Transverse colon (tissue), 4 donors: ENCODE data around the gene DDX23. TPM values are rescaled to one million over a fixed set of nuclear protein-coding genes. Genes with fewer than 3 reads are reported as not detected.
A peak's percentile ranks its signal among the peaks of the same experiment; 100 is the strongest.

ENCODE experiments used
- DNase-seq: peaks from one replicate; pipeline ENCODE4 v3.0.0-alpha.2; 2019
- H3K27ac ChIP-seq, 4 donors: fragments of 200-600 bp; sonication (generic); 2 replicates each; pipeline ENCODE4 v1.5.1; 2016 to 2018; ENCODE audit warnings: inconsistent platforms in 4 of 4
- H3K27me3 ChIP-seq: fragments of 200-600 bp; sonication (generic); 2 replicates; pipeline ENCODE4 v1.5.1; 2017; ENCODE audit warnings: inconsistent platforms
- H3K36me3 ChIP-seq, 4 donors: fragments of 200-600 bp; sonication (generic); 2 replicates each; pipeline ENCODE4 v1.5.1; 2017 to 2019; ENCODE audit warnings: inconsistent platforms in 4 of 4
- H3K4me1 ChIP-seq, 4 donors: fragments of 200-600 bp; sonication (generic); 2 replicates each; pipeline ENCODE4 v1.5.1; 2017 to 2020; ENCODE audit warnings: inconsistent platforms in 4 of 4
- H3K4me3 ChIP-seq, 4 donors: fragments of 200-600 bp; sonication (generic); 1 replicate in 1 of 4; 2 replicates in 3 of 4; pipeline versions ENCODE4 v1.5.1 to v1.6.1; 2017 to 2019; ENCODE audit warnings: inconsistent platforms in 4 of 4
- H3K9me3 ChIP-seq, 2 donors: fragments of 200-600 bp; sonication (generic); 2 replicates each; pipeline ENCODE4 v1.5.1; 2017 to 2019; ENCODE audit warnings: inconsistent platforms in 2 of 2
- CTCF ChIP-seq, 5 experiments: fragments of 200-600 bp in 3 of 5; fragments of 450-650 bp in 2 of 5; sonication (generic) in 3 of 5; IDR thresholded peaks; 1 replicate in 2 of 5; 2 replicates in 3 of 5; pipeline ENCODE4 v1.5.1; 2016 to 2017; ENCODE audit warnings: antibody characterized with exemption in 5 of 5, inconsistent platforms in 3 of 5, mild to moderate bottlenecking in 2 of 5, moderate library complexity in 1 of 5
- EP300 ChIP-seq: sonication (generic); formaldehyde crosslinking; IDR thresholded peaks from one replicate; pipeline ENCODE4 v1.6.1; 2017; ENCODE audit warnings: antibody characterized with exemption, low read depth
- POLR2A ChIP-seq: fragments of 450-650 bp; IDR thresholded peaks from one replicate; pipeline ENCODE4 v1.6.1; 2016; ENCODE audit warnings: antibody characterized with exemption, mild to moderate bottlenecking, moderate library complexity
- POLR2AphosphoS5 ChIP-seq, 3 donors: sonication (generic); formaldehyde crosslinking; IDR thresholded peaks; one replicate each; pipeline ENCODE4 v1.6.1; 2016; ENCODE audit warnings: antibody characterized with exemption in 3 of 3
- WGBS, 2 donors: methylation state at CpG; one replicate each; pipeline ENCODE4 v1.1.5; 2018; ENCODE audit warnings: low coverage in 1 of 2; 5-methylcytosine and 5-hydroxymethylcytosine counted together
- in situ Hi-C, 4 donors: fragments of 200-750 bp; cut with MboI; loops; one replicate each; pipeline versions ENCODE4 v1.15.0 to v1.15.1; 2017; ENCODE audit warnings: low sequenced_read_pairs in 3 of 4, low pct_ligation_motif_present in 1 of 4, low pct_unique_long_range_greater_than_20kb in 1 of 4
- intact Hi-C: fragments of 100-400 bp; cut with DNase I; formaldehyde crosslinking; loops from one replicate; pipeline ENCODE4 v1.15.1; 2023; ENCODE audit warnings: low total_unique reads
- total RNA-seq, 4 donors: library from RNA; depleted of rRNA; stranded (reverse); fragments of >200 nt; gene quantifications; one replicate each; pipeline ENCODE4 v1.1.0, GENCODE V29; 2016

DDX23 gene
- total RNA-seq, 4 donors from 2014 or later = 82.9 to 143 (median 83.9) TPM

DNA sequence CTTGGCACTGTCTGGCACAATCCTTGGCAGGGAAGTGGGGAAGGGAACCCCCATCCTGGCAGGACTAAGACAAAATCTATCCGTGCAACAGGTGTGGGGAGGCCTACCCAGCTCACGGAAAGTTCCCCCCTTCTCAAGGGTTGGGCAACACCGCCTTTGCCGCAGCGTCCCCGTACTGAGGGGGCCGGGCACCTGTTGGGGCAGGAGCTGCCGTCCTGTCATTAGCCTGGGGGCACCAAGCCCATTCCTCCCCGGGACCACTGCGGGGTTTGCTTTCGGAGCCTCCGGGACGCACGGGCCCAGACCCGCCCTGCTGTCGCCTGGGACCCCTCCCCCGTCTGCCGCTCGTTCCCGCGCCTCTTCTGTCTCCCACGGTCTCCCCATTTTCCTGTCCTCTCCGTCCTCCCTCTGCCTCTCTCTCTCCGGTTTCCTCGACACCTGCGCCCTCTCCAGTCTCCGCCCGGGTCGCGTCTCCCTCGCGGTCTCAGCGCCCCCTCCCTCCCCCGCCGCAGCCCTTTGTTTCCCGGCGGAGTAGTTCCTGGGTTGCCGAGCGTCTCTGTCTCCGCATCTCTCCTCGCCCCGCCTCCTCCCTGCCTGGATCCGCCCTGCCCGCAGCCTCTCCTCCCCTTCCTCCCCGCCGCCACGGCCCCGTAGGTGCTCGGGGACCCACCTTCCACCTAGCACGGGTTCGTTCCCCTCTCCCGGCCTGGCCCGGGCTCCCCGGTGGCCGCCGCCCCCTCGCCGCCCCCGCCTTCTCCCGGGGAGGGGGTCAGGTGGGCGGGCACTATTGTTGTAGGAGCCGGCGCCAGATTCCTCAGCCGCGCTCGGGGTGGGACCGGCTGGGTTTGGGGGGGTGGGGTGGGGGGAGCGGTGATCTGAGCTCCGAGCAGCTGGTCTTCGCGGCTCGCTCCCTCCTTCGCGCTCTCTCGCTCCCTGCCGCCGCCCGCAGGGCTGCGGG lies 33.8 kb downstream of the DDX23 start, which contains the start of gene CACNB3:
TSS of gene CACNB3 (plus strand) at position 624 of the 958 bp plus-strand sequence. CDS start 434 bp downstream, outside the sequence.
- peak within 1 kb of the TSS; percentile 53 to 93 (median 60) for H3K4me3 ChIP-seq
- peaks cover 11 to 45% (median 33%) of the 10 kb centered on the region in 4 donors for H3K4me1 ChIP-seq
- 2% methylated on average over 55 of the region's 79 CpGs; no CpG with 5 or more reads in 1 of the 2 donors for WGBS, 2 donors
- no peaks in the 10 kb centered on the region for H3K9me3 ChIP-seq
- intact Hi-C loops (loop anchor here (10.0 kb wide), 1 partner anchor 1267 kb away; the partner anchor contains the start of gene SMARCD1), in situ Hi-C loops (no loop called here)
- no peaks in the 10 kb centered on the region for H3K27me3 ChIP-seq
- H3K36me3 ChIP-seq = no peaks in the 10 kb centered on the region
- DNase-seq = peak; percentile 86
- peak within 1 kb of the TSS; percentile 44 to 79 (median 52) for H3K27ac ChIP-seq
- TF ChIP-seq POLR2A = no peak
- no peak for TF ChIP-seq POLR2AphosphoS5 (IDR thresholded peaks at IDR 0.05)
- no peak for TF ChIP-seq EP300
- TF ChIP-seq CTCF (IDR thresholded peaks at IDR 0.05) = no peak

DNA sequence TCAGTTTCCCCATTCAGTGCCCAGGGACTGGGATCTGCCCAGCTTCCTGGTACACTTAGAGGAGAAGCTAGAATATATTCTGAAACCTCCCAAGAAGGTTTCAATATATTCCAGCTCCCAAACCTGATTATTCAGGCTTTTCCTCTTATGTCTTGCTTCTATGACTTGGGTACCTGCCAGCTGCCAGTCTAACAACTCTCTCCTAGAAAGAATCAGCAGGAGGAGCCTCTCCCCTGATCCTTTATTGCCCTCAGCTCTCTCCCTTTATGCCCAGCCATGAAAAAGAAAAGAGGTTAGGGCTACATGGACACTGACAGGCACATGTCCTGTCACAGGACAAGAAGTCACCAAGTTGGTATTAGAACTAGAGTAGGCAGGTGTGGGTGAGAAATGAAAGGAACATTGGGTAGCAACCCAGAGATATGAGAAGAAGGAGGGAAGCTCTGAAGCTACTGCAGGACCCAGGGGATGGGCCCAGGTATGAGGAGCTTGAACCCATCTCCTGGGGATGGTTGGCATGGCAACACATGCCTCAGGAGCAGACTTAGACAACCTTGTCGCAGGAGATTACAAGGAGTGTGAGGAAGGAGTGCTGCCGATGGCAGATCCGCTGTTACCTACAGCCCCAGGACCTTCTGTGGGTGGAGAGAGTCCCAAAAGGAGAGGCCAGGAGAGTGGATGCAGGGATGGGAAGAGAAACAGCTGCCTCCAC lies 35.7 kb downstream of the DDX23 start:
- peak; percentile 69 for DNase-seq

DNA sequence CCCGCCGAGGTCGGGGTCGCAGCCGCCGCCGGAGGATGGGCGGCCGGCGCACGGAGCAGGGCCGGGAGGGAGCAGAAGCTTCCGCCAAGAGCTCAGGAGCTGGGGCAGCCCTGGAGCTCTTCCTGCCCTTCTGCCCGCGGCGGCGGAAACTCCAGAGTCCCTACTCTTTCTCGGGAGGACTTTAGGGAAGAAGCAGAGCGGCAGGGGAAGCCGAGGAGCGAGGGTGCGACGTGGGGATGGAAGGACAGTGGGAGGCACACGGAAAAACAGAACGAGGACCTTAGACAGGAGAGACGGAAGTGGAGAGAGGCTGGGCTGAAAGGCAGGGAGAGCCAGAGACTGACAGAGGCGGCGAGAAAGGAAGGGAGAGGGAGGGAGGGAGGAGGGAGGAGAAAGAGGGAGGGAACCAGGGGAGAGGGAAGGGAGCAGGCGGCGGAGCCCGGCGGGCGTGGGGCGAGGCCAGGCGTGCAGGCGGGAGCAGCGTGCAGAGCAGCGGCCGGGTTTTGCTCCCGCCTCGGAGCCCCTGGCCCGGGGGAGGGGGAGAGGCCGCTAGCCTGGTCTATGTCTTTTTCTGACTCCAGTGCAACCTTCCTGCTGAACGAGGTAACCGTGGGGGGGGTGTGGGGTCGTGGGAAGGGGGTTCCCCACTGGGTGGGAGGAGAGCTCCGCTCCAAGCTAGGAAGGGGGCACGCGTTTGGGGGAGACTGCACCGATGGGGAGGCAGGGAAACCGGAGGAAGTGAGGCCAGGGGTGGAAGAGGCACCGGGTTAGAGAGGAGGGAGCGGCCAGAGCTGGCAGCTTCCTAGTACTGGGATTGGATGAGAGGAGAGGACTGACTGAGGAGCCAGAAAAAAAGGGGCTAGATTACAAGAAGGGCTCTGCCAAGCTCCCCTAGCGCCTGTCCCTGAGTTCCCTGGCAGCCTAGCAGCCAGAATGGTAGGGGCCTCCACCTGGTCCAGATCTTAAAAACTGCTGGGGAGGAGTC lies 36.5 kb downstream of the DDX23 start:
- WGBS, 2 donors = 1 to 4% methylated on average over 15 to 54 of the region's 54 CpGs
- H3K36me3 ChIP-seq = no peaks in the 10 kb centered on the region
- intact Hi-C loops = loop anchor here (10.0 kb wide), 1 partner anchor 1269 kb away; the partner anchor contains the start of gene SMARCD1

More for the DNA sequence above, 35.7 kb downstream of the DDX23 start:
- no peaks in the 10 kb centered on the region for H3K27me3 ChIP-seq
- 84% methylated on average over 3 of the region's 3 CpGs; no CpG with 5 or more reads in 1 of the 2 donors for WGBS, 2 donors
- no peaks in the 10 kb centered on the region for H3K36me3 ChIP-seq
- peaks cover 11 to 52% (median 38%) of the 10 kb centered on the region in 4 donors for H3K4me1 ChIP-seq
- H3K9me3 ChIP-seq = no peaks in the 10 kb centered on the region
- TF ChIP-seq POLR2AphosphoS5 (IDR thresholded peaks at IDR 0.05) = no peak
- no peak for TF ChIP-seq POLR2A
- TF ChIP-seq EP300 = no peak
- no peak for TF ChIP-seq CTCF (IDR thresholded peaks at IDR 0.05)
- peak overlapping the region; percentile 89 to 94 (median 92) for H3K27ac ChIP-seq
- in situ Hi-C loops = no loop called here
- peak overlapping the region in 3 of 4 donors; percentile 56 to 83 (median 68) for H3K4me3 ChIP-seq
- intact Hi-C loops = loop anchor here (10.0 kb wide), 1 partner anchor 1269 kb away; the partner anchor contains the start of gene SMARCD1

More for the DNA sequence above, 36.5 kb downstream of the DDX23 start:
- Histone ChIP-seq H3K27me3 (no peaks in the 10 kb centered on the region), H3K27ac (peak overlapping the region; percentile 89 to 94 (median 92)), H3K4me1 (peaks cover 11 to 60% (median 43%) of the 10 kb centered on the region in 4 donors), H3K9me3 (no peaks in the 10 kb centered on the region), H3K4me3 (peak overlapping the region; percentile 42 to 83 (median 62))
- DNase-seq = peak; percentile 87
- in situ Hi-C loops = no loop called here
- TF ChIP-seq POLR2A (peak; percentile 96), POLR2AphosphoS5 (IDR thresholded peaks at IDR 0.05) (peak; percentile 81 to 97 (median 93)), EP300 (no peak), CTCF (IDR thresholded peaks at IDR 0.05) (no peak)
